IPS-18c (cell line): ENCODE measurements around the gene TGFB2.

ENCODE experiments used
- H3K4me3 ChIP-seq: 2 replicates; pipeline ENCODE4 v1.7.0; 2013; ENCODE audit warnings: low read depth, mild to moderate bottlenecking, low read length, moderate library complexity; ENCODE audit not compliant: insufficient read depth
- H3K9me3 ChIP-seq: one replicate; pipeline ENCODE4 v1.6.1; 2013; ENCODE audit warnings: mild to moderate bottlenecking, low read length, moderate library complexity; ENCODE audit not compliant: control insufficient read depth, insufficient read depth

TGFB2 gene

GRCh38 chr1:218369688-218370511, 24.8 kb downstream of the TGFB2 start:
- Histone ChIP-seq H3K9me3 (no peaks in the 10 kb centered on the region), H3K4me3 (no peak overlapping the region)

GRCh38 chr1:218371927-218372672, 27.0 kb downstream of the TGFB2 start:
- Histone ChIP-seq H3K9me3 (no peaks in the 10 kb centered on the region), H3K4me3 (no peak overlapping the region)

- no peak overlapping the region for H3K4me3 ChIP-seq
- no peaks in the 10 kb centered on the region for H3K9me3 ChIP-seq
These were observed 29.5 kb downstream of the TGFB2 start for GRCh38 chr1:218374401-218375353.

GRCh38 chr1:218376722-218377121, 31.6 kb downstream of the TGFB2 start:
- Histone ChIP-seq H3K4me3 (no peak overlapping the region), H3K9me3 (no peaks in the 10 kb centered on the region)

- H3K9me3 ChIP-seq = no peaks in the 10 kb centered on the region
- H3K4me3 ChIP-seq = no peak overlapping the region
These were observed 32.1 kb downstream of the TGFB2 start for GRCh38 chr1:218377143-218377660.

GRCh38 chr1:218380125-218380977, 35.2 kb downstream of the TGFB2 start:
- H3K9me3 ChIP-seq = no peaks in the 10 kb centered on the region
- H3K4me3 ChIP-seq = no peak overlapping the region

- Histone ChIP-seq H3K9me3 (no peaks in the 10 kb centered on the region), H3K4me3 (no peak overlapping the region)
These were observed 37.1 kb downstream of the TGFB2 start for GRCh38 chr1:218382261-218382660.

- no peak overlapping the region for H3K4me3 ChIP-seq
These were observed 37.9 kb downstream of the TGFB2 start for GRCh38 chr1:218383051-218383450.

GRCh38 chr1:218383681-218384080, 38.5 kb downstream of the TGFB2 start:
- H3K4me3 ChIP-seq = no peak overlapping the region

More at GRCh38 chr1:218383051-218383450, 37.9 kb downstream of the TGFB2 start:
- no peaks in the 10 kb centered on the region for H3K9me3 ChIP-seq

GRCh38 chr1:218384581-218384993, 39.5 kb downstream of the TGFB2 start:
- Histone ChIP-seq H3K4me3 (no peak overlapping the region), H3K9me3 (no peaks in the 10 kb centered on the region)

More at GRCh38 chr1:218383681-218384080, 38.5 kb downstream of the TGFB2 start:
- no peaks in the 10 kb centered on the region for H3K9me3 ChIP-seq

- Histone ChIP-seq H3K4me3 (no peak overlapping the region), H3K9me3 (no peaks in the 10 kb centered on the region)
These were observed 43.5 kb downstream of the TGFB2 start for GRCh38 chr1:218388591-218388990.

GRCh38 chr1:218390618-218391017, 45.5 kb downstream of the TGFB2 start:
- H3K9me3 ChIP-seq = peaks cover 2% of the 10 kb centered on the region
- no peak overlapping the region for H3K4me3 ChIP-seq

- no peak overlapping the region for H3K4me3 ChIP-seq
These were observed 47.6 kb downstream of the TGFB2 start for GRCh38 chr1:218392780-218393179.

GRCh38 chr1:218394416-218394815, 49.3 kb downstream of the TGFB2 start:
- no peak overlapping the region for H3K4me3 ChIP-seq

More at GRCh38 chr1:218392780-218393179, 47.6 kb downstream of the TGFB2 start:
- peaks cover 2% of the 10 kb centered on the region for H3K9me3 ChIP-seq

GRCh38 chr1:218394989-218395388, 49.9 kb downstream of the TGFB2 start:
- H3K9me3 ChIP-seq = peaks cover 2% of the 10 kb centered on the region

More at GRCh38 chr1:218394416-218394815, 49.3 kb downstream of the TGFB2 start:
- peaks cover 2% of the 10 kb centered on the region for H3K9me3 ChIP-seq

GRCh38 chr1:218395916-218396315, 50.8 kb downstream of the TGFB2 start:
- Histone ChIP-seq H3K4me3 (no peak overlapping the region), H3K9me3 (peaks cover 2% of the 10 kb centered on the region)

More at GRCh38 chr1:218394989-218395388, 49.9 kb downstream of the TGFB2 start:
- no peak overlapping the region for H3K4me3 ChIP-seq
